HT-29 (cell line): ENCODE measurements around the gene FTO. TPM values are rescaled to one million over a fixed set of nuclear protein-coding genes. Genes with fewer than 3 reads are reported as not detected.

Experiments used
- DNase-seq: peaks from one replicate; pipeline ENCODE4 v3.0.0-alpha.2; 2015; ENCODE audit warnings: low spot score
- total RNA-seq: library from RNA; depleted of rRNA; stranded (reverse); fragments of >200 nt; shearing (Covaris generic); gene quantifications from 2 replicates; pipeline ENCODE4 v1.2.3, GENCODE V29; 2014

The FTO gene
- total RNA-seq, 1 experiment from 2014 or later, result 18.8 TPM

DNA sequence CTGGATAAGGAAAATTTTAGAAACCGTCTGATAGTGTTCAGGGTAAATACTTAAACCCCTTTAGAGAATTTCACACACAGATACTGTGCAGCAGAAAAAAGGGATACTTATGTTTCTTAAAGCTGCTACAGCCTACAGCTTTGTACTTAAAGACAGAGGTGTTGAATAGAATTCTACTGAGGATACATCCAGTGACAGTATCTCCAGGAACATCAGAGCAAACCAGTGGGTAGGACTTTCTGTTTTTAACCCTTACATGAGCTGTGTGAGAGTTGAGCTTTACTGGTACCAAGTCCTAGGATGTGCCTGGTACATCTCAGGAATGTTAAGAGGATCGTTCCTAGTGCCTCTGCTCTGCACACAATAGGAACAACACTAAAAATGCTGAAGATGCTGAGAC is 191.5 kb downstream of the FTO start:
- DNase-seq, result no peak

DNA sequence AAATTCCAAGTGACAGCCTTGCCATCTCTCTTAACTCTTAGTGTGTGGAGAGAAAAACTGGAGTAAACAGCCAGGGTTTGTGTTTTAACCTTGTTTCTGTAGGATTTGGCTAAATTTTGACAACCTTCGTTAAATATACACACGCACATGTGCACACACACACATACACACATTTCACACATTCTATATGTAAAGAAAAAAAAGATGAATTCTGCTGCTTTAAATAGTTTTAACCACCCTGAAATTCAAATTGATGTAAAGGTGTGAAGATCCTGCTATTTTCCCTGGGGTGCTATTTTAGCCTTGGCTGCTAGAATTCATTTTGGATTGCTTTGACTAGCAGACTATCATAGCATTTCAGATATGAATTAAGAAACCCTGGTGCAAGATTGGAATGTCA is 191.9 kb downstream of the FTO start:
- no peak for DNase-seq

DNA sequence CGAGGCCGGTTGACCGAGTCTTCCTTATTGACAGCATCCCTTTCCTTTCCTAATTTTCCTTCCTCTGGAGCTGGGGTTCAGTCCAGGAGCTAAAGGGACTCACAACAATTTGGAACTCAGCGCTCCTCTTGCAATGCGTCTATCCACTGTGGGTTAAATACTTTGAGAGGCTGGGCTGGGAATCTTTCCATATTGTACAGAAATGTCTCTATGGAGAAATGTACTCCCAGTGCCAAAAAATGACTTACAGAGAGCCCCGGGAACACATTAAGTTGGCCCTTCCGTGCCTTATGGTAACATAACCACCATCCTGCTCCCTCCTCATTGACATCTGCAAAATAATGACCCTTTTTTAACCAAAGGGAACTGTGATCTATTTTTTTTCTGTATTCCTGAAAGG is 192.8 kb downstream of the FTO start:
- no peak for DNase-seq

DNA sequence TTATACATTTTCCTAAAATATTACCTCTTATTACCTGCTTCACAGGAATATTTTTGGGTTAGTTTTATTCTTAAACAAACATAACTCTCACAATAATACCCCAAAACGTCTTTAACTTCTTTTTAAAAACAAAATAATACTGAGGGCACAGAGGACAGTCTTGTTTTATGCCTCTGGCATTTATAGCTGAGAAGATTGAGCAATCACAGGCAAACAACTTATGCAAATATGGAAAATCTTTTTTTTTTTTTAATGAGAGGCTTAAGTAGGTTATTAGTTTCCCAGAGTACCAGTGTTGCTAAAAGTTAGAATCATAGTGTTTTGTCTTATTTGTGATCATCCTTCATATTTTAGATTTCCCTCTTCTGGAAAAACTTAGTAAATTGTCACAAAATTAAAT is 195.0 kb downstream of the FTO start:
- no peak for DNase-seq

DNA sequence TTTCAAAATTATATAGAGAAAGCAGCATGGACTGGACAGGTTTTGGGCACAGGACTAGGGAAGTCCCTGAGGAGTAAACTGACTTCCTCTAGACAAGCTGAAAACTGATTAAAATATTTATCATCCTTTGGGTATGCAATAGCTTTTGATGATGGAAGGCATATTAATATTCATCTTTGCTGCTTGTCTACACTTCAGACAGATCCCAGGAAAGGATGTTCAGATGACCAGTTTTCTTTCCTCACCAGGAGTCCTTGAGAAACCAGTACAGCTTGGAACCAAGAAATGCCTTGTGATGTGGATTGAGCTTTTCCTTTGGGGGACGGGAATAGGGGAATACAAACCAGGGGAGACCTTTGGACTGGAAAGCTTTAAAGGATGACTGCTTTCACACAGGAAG is 195.5 kb downstream of the FTO start:
- no peak for DNase-seq

DNA sequence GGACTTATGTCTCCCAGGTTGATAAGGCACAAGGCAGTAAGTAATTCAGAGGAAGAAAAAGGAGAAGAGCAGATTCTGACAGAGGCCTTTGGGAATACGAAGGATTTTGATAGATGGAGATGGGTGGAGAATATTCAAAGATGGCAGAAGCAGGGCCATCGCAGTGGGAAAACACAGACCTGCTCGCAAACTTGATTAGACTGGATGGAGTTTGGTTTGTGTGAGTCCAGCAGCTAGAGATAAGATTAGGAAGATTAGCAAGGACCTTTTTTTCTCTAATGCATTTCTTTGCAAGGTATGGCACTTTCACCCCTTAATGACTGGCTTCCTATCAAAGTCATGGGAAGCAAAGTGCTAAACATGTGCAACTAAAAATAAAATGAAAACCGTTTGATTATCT is 196.7 kb downstream of the FTO start:
- DNase-seq, result no peak

DNA sequence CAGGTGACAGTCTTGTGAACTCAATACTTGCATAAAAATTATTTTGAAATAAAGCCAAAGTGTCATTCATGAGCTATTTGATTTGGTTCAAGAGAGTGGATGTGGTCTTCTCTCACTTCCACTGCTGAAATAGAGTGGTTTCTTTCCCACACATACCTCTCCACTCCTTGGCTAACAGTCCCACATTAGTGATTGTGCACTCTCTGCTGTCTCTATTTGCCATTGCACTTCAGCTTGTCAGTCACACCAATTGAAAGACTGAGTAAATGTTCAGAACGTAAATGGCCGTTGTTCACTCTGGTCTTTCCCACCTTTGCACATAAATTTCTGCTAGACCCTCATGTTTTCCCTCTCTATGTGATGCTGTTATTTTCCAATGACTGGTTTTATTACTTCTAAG is 197.5 kb downstream of the FTO start:
- DNase-seq, result no peak

DNA sequence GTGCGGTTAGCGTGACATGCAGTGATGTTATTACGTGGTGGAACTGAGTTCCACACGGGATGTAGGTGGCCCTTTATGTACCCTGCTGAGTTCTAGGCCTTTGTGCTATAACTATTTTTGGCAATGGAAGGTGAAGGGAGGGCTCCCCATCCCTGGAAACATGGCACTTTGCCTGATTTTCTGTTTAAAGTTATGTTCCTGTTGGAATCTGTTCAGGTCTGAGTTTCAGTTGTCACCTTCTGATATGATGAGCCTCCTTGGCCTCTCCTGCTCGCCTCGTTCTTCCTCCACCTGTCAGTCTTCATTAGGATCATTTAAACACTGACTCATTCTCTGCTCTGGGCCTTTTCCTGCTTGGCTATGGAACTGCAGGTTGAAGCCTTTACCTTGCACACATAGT is 200.6 kb downstream of the FTO start:
- no peak for DNase-seq

DNA sequence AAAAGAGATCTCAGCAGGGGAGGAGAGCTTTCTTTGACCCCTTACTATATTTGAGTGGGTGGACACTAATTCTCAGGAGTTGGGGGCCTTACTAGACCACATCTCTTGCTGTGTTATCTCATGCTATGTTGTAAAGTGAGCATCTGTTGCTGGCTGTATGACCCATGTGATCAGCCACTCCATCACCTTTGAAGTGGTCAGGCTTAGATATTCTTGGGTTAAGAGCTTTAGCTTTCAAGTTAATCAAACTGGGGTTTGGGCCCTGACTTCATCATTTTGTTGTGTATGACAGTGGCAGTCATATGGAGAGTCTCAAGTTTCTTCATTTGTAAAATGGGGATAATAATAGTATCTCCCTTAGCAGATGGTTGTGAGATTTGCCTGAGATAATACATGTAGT is 201.1 kb downstream of the FTO start:
- no peak for DNase-seq

DNA sequence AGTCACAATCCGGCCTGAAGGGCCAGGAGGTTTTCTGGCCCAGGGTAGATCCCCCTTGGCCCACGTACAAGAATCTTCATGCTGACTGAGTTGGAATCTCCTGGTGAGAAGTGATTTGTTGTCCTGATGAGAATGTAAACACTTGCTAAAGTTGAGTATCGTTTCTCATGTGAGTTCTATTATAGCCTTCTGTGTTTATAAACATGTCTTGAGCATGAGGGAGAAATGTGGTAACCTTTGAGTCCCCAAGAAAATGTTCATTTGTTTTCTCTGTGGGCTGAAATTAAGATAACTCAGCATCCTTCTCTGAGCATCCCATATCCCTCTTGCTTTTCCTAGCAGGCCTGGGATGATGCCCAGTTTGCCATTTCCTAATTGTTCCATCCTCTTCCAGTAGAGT is 204.8 kb downstream of the FTO start:
- DNase-seq, result no peak

DNA sequence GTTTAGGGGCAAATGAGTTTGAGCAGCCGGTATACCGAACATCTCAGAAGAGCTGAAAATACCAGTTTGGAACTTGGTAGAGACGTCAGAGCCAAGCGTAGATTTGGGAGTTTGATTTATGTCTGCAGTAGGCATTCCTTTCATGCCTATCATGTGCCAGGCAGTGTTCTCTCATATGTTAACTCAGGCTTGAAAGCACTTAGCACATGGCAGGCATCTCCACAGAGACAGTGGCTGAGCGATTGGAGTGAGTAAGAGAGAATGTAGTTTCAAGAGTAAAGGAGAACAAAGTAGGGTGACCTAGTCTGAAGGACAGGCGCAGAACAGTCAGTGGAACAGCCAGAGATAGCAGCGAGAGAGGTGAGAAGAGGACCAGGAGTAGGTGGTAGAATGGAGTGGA is 207.0 kb downstream of the FTO start:
- DNase-seq, result no peak

DNA sequence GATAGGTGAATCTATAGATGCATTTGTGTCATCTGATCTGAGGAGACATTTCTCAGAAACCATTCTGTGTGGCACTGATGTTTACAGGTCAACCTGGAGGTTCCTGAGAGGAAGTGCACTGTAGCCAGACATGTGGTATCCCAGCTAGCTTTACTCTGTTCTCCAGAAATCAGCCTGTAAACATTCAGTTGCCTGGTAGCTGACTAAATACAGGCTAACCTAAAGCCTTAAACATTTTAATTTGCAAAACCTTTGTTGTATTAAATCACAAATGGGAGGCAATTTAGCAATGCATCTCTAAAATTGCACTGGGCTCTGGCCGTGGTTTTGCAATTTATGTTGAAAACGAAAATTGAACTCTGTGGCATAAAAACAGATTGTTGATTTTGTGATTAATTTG is 207.6 kb downstream of the FTO start:
- no peak for DNase-seq

DNA sequence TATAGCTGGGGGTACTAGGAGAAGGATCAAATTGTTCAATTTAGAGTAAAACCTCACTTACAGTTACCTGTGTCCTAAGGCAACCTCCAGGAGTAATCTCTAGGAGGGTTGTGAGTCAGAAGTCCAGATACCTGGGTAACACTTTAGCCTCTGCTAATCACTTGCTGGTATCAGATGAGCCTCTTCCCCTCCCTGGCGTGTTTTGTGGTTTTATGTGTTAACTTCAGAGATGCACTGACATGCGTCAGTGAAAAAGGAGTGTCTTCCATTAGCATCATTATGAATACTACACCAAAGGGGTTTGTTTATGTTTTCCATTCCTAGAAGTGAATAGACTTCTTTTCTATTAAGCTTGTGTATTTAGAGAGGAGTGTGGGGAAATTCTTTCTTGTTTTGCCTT is 208.2 kb downstream of the FTO start:
- DNase-seq, result no peak

DNA sequence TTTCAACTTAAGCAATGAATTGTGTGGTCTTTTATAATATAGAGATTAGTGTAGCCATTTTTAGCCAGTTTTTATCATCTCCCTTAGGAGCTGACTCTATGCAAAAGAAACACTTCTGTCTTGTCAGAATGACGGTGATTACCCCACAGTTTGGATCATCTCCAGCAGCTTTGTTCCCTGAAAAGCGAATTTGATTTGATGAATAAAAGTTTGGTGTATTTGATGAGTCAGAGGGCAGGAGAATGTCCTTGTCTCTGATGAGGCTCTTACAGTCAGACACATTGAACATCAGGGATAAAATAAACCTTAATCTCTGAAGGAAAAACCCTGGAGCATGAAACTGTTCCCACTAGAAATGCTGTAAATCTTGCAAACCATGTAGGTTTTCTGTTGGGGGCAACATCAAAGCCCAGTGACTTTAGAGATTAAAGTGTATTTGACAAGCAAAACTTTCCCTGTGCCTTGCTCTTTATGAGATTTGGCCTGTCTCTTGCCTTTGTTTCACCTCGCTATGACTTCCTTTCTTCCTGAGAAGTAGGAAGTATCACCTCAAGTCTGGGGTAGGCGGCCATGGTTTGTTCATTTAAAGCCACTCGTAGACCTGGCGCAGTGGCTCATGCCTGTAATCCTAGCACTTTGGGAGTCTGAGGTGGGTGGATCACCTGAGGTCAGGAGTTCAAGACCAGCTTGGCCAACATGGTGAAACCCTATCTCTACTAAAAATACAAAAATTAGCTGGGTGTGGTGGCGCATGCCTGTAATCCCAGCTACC is 209.3 kb downstream of the FTO start:
- DNase-seq, result no peak

DNA sequence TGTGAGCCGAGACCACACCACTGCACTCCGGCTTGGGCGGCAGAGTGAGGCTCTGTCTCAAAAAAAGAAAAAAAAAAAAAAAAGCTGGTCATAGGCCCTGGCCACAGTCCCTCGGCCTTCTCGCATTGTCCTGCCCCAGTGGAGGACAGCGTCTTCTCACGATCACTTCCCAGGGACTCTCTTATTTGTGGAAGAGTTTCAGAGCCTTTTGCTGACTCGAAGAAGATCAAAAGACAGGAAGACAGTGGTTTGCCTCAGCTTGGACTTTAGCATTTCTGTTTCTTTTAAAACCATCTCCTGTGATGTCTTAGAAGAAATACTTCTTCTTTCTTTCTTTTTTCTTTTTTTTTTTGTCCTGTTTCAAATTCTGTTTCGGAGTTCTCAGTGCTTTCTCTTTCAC is 210.0 kb downstream of the FTO start:
- no peak for DNase-seq

DNA sequence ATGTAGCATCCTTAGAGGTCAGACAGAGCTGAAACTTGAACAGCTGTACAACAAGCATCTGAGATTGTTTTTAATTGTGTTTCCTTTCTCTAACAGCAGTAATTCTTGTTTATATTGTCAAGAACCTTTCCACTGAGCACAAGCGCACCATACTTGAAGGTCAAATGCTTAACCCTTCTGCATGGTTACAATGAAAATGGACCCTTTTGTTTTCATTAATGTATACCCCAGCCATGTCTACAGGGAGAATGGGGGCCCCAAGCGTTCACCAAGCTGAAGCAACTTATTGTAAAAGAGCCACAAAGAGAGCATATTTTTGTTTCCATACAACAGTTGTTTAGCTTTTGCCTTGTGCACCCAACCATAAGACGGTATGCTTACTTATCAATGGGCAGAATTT is 210.8 kb downstream of the FTO start:
- DNase-seq, result no peak

DNA sequence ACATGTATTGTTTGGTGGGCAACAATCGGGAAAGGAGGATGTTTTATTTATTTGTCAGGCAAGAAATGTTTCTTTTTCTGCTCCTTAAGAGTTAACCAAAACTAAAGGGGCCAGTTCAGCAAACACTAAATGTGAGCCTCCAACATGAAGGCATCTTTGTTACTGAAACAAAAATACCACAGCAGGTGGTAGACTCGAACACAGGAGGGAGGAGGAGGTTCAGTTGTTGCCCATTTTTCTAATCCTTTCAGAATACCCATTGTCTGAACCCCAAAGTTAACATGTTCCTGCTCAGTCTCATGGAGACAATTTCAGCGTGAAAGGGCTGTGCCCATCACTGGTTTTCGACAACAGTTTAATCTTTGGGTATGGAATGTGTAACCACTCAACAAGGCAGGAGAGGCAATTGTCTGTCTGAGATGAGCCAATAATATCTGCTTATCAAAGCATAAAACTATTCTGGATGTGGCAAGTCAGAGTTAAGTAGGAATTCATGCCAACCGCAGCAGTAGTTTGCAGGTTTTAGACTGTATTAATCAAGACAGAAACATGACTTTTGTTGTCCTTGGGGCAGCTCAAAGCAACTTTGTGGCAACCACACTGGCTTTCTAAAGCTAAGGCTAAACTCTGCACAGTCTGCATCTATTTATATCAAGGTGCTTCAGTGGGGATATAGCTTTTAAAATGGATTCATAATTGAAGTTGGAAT is 211.7 kb downstream of the FTO start:
- DNase-seq, result no peak

DNA sequence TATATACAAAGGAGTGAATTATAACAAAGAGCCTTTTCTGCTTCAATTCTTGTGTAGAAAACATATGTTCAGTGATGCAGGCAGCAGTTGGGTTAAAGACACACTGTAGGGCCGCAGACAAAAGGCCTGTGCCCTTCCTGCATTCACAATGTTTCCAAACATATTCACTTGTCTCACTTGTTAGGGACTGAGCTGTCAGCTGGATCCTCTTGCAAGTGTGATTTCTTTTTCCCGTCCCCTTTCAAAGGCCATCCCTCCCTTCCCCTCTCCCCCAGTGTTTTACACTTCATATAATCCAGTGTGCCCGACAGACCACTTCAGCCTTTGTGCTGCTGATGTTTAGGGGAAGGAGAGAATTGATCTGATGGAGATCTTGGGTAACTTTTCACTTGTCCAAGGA is 217.0 kb downstream of the FTO start:
- DNase-seq, result no peak

DNA sequence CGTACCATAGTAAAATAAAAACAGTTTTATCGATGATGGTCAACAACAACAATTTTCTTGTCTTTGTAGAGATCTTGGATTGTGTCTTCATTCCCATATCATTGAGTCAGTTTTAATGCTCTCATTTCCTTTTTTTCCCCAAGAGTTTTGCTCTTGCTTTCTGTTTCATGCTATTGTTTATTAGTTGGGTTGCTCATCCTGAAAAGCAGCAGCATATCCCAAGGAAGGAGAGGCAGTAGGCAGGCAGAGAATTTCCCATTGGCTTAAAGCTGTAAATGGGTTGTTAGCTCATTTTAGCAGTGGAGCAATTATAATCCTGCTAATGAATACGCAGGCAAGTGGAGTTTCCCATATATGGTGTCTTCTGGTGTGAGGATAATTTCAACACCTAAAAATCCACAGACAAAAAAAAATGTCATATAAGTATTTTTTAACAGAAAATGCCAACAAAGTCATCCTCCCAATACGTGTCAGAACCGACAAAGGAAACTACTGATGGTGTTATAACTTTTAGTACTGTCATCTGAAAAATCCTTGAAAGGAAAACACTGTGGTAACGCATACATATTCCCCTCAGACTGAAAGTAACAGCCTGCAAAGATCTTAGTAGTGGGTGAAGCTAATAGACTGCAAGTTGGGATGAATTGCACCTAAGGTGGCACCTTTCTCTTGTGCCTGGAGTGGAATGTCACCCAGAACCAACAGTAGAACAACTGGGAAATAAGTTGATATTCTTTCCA is 218.3 kb downstream of the FTO start:
- no peak for DNase-seq

DNA sequence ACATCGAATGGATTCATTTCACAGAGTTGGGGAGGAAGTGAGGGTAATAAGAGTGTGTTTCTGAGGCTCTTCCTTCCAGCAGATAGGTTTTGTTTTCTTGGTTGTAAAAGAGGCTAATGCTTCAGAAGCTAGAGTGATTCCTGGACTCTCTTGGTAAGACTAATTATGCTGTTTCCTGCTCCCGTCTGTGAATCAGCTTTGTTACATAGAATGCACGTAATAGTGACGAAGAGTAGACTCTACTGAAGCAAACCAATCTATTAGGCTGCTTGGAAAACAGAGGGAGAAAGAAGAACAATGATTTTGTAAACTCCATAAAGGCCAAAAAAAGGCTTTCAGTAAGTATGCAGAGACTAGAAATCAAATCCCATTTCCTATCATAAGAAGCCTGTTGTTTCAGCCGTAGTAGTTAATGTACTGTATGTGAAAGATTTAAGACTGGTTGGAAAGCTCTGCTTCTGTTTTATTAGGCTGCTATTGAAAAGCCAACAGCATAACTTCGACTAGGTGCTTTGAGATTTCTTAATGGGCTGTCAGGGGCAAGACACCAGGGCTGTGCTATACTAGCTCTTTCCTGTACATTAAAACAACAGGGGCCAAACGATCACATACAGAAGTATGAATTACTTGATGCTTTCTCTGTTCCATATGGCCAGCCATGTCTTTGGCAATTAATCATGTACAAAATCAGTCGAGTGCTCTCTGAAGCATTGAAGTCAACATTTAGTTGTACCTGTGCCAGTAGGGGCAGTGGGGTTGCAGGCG is 219.0 kb downstream of the FTO start:
- no peak for DNase-seq

DNA sequence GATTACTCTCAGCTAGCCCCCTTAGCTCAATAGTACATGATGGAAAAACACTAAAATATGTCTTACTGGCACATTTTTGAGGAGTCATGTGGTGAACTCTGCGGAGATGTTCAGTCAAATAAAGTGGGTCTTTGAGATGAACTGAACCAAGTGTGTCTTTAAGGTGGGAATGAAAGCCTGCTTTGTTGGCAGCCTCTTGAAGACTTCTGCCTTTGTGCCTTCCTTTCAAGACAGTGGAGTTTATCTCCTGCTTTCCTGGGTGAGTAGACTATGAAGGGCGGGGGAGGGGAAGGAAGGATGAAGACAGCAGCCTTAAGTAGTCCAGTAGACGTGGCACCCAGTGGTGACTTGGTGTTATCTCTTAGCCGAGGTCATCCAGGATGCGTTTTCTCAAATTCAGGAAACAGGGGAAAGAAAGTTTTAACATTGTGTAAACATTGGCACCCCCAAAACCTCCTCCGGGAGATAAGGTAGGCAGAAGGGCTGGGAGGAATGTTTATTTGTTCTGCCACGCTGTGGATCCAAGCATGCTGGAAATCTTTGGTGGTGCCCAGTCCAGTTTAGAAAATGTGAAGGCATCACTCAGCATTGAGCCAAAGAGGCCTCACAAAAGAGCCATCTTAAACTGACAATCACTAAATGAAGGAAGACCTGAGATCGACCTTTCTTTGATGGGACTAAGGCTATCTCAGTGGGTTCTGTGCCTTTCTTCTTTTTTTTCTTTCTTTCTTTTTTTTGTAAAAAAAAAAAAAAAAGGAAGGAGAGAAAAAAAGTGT is 220.6 kb downstream of the FTO start:
- no peak for DNase-seq
